Muscle layer of duodenum (tissue), 2 donors: ENCODE results near the gene CTTNBP2.

Experiments used
- H3K27ac ChIP-seq: one replicate; pipeline ENCODE4 v1.7.0; 2013; ENCODE audit warnings: mild to moderate bottlenecking, low read length
- H3K27me3 ChIP-seq: one replicate; pipeline ENCODE4 v1.7.0; 2013; ENCODE audit warnings: low read depth, mild to moderate bottlenecking, control low read depth, low read length
- H3K36me3 ChIP-seq, 2 donors: one replicate each; pipeline ENCODE4 v1.7.0; 2013; ENCODE audit warnings: low read length in 2 of 2, control low read depth in 1 of 2, mild to moderate bottlenecking in 1 of 2; ENCODE audit not compliant: insufficient read depth in 2 of 2, control insufficient read depth in 1 of 2
- H3K4me1 ChIP-seq, 2 donors: one replicate each; pipeline ENCODE4 v1.7.0; 2013; ENCODE audit warnings: low read length in 2 of 2, mild to moderate bottlenecking in 2 of 2, control low read depth in 1 of 2, moderate library complexity in 1 of 2; ENCODE audit not compliant: insufficient read depth in 2 of 2, control insufficient read depth in 1 of 2
- H3K4me3 ChIP-seq, 2 donors: one replicate each; pipeline ENCODE4 v1.7.0; 2013; ENCODE audit warnings: low read length in 2 of 2, low read depth in 1 of 2, mild to moderate bottlenecking in 1 of 2
- H3K9me3 ChIP-seq, 2 donors: one replicate each; pipeline ENCODE4 v1.7.0; 2013; ENCODE audit warnings: low read length in 2 of 2, control low read depth in 1 of 2, mild to moderate bottlenecking in 1 of 2; ENCODE audit not compliant: control insufficient read depth in 1 of 2
- donor health status: healthy.

The CTTNBP2 gene

GRCh38 chr7:117665368-117665767 lies 207.9 kb downstream of the CTTNBP2 start:
- H3K27me3 ChIP-seq, result no peaks in the 10 kb centered on the region
- no peaks in the 10 kb centered on the region for H3K36me3 ChIP-seq
- H3K9me3 ChIP-seq, result no peaks in the 10 kb centered on the region
- H3K27ac ChIP-seq, result no peak overlapping the region
- no peaks in the 10 kb centered on the region for H3K4me1 ChIP-seq
- H3K4me3 ChIP-seq, result no peak overlapping the region

GRCh38 chr7:117664047-117664446 lies 209.2 kb downstream of the CTTNBP2 start:
- Histone ChIP-seq H3K4me1 (no peaks in the 10 kb centered on the region), H3K36me3 (no peaks in the 10 kb centered on the region), H3K4me3 (no peak overlapping the region), H3K9me3 (no peaks in the 10 kb centered on the region), H3K27me3 (no peaks in the 10 kb centered on the region), H3K27ac (no peak overlapping the region)

- Histone ChIP-seq H3K27me3 (no peaks in the 10 kb centered on the region), H3K4me3 (no peak overlapping the region), H3K27ac (no peak overlapping the region), H3K36me3 (no peaks in the 10 kb centered on the region), H3K4me1 (no peaks in the 10 kb centered on the region), H3K9me3 (no peaks in the 10 kb centered on the region)
Measured at GRCh38 chr7:117661328-117661727, 211.9 kb downstream of the CTTNBP2 start.
